Measurements from ENCODE around the gene ARG2. TPM values are rescaled to one million over a fixed set of nuclear protein-coding genes. Genes with fewer than 3 reads are reported as not detected.

Gene ARG2
- total RNA-seq, 1 experiment from 2014 or later, result 17.6 TPM

DNA sequence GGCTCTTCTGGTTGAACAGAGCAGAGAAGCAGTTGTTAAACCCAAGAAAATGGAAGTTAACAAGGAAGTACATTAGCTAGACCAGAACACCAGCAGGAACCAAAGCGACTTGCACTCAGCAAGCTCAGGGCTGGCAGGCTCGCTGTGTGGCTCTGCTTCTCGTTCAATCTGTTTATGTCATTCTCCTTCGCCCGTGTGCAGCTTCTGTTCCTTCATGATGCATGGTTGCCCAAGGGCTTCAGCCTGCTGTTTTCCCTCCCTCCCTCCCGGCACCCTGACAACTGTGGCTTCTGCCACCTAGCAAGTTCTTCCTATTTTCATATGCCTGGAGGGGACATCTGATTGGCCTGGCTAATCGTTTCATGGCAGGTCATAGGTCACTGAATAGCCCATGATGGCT lies 44.9 kb upstream of the ARG2 start:
- Mint-ChIP-seq H3K27me3 (ENCODE audit: insufficient read depth, unreplicated experiment) (no peaks in the 10 kb centered on the region), H3K9me3 (ENCODE audit: unreplicated experiment) (no peaks in the 10 kb centered on the region), H3K4me1 (ENCODE audit: insufficient read depth, unreplicated experiment) (peaks cover 5% of the 10 kb centered on the region), H3K36me3 (ENCODE audit: insufficient read depth, unreplicated experiment) (no peaks in the 10 kb centered on the region), H3K27ac (ENCODE audit: low read depth, unreplicated experiment) (no peak overlapping the region), H3K4me3 (ENCODE audit: unreplicated experiment) (no peak overlapping the region)
- TF ChIP-seq, protein P1, sequence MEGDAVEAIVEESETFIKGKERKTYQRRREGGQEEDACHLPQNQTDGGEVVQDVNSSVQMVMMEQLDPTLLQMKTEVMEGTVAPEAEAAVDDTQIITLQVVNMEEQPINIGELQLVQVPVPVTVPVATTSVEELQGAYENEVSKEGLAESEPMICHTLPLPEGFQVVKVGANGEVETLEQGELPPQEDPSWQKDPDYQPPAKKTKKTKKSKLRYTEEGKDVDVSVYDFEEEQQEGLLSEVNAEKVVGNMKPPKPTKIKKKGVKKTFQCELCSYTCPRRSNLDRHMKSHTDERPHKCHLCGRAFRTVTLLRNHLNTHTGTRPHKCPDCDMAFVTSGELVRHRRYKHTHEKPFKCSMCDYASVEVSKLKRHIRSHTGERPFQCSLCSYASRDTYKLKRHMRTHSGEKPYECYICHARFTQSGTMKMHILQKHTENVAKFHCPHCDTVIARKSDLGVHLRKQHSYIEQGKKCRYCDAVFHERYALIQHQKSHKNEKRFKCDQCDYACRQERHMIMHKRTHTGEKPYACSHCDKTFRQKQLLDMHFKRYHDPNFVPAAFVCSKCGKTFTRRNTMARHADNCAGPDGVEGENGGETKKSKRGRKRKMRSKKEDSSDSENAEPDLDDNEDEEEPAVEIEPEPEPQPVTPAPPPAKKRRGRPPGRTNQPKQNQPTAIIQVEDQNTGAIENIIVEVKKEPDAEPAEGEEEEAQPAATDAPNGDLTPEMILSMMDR (IDR thresholded peaks at IDR 0.05; ENCODE audit: unreplicated experiment), result no peak
- BruUV-seq (replicated peaks), result no TSS peak
- ChIA-PET POLR2A (no interaction called here), CTCF (interaction anchor here (1.0 to 12.0 kb wide), 3 partner anchors 49 to 147 kb away, joined by 5 to 221 read pairs (median 6); no protein-coding TSS in a partner anchor)
- intact Hi-C loops (cut with micrococcal nuclease), result loop anchor here (5.0 kb wide), 1 partner anchor 128 kb away; no protein-coding TSS in a partner anchor
- no peak for DNase-seq (ENCODE audit: unreplicated experiment)

DNA sequence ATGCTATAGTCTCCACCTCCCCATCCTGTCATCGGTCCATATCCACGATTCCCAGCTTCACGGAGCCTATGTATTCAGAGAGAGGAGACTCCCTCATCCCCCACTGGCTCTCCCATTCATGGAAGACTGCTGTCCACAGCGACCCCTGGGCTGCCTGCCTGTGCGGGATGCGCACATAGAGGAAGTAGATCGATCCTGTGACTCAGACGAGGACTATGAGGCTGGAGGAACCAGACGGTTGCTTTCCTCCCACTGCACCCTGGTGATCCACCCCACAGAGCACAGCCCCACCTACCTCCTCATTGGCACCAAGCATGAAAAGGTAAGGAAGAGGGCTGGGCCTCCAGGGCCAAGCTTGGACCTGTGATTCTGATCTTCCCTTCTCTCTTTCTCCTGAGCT lies 44.0 kb upstream of the ARG2 start:
- intact Hi-C loops (cut with micrococcal nuclease), result no loop called here
- CTCF ChIA-PET, result interaction anchor here (1.7 to 12.0 kb wide), 2 partner anchors 49 to 148 kb away, joined by 13 to 221 read pairs; no protein-coding TSS in a partner anchor
- peaks cover 5% of the 10 kb centered on the region for H3K4me1 Mint-ChIP-seq (ENCODE audit: insufficient read depth, unreplicated experiment)

DNA sequence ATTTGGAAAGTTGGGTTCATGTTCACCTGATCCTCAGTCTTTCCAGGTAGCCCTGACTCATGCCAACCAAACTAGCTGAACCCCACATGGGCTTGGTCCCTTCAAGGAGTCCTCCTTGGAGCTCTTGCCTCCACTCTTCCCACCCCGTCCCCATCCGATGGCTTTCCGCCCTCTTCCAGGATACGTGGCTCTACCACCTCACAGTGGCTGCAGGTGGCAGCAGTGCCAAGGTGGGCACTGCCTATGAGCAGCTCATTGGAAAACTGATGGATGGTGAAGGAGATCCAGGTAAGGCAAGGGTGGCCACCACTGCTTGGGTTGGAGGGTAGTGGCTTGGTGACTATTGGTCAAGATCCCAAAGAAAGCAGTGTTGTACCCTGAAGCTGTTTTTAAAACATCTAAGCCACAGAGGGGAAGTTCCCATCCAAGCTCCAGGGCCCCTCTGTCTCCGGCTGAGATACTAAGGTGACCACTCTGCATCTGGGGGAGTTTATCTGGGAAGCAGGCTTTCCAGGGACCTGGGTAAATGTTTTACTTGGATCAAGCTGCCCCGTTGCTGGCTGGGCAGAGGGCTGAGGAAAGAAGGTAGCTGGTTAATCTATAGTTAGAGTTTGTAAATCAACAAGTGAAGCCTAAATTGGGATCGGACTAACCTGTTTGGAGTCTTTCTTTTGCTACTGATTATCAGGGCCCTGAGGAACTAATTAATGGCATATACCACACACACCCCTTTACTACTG lies 43.3 kb upstream of the ARG2 start:
- TF ChIP-seq, protein P1 (IDR thresholded peaks at IDR 0.05; ENCODE audit: unreplicated experiment), result no peak
- peaks cover under 1% of the 10 kb centered on the region for H3K4me1 Mint-ChIP-seq (ENCODE audit: insufficient read depth, unreplicated experiment)
- no TSS peak for BruUV-seq (replicated peaks)
- H3K9me3 Mint-ChIP-seq (ENCODE audit: unreplicated experiment), result no peaks in the 10 kb centered on the region
- intact Hi-C loops (cut with micrococcal nuclease), result no loop called here
- H3K4me3 Mint-ChIP-seq (ENCODE audit: unreplicated experiment), result no peak overlapping the region
- CTCF ChIA-PET, result interaction anchor here (0.6 to 12.0 kb wide), 3 partner anchors 50 to 176 kb away, joined by 3 to 221 read pairs (median 13); no protein-coding TSS in a partner anchor
- no peaks in the 10 kb centered on the region for H3K27me3 Mint-ChIP-seq (ENCODE audit: insufficient read depth, unreplicated experiment)
- POLR2A ChIA-PET, result no interaction called here
- H3K36me3 Mint-ChIP-seq (ENCODE audit: insufficient read depth, unreplicated experiment), result no peaks in the 10 kb centered on the region
- no peak for DNase-seq (ENCODE audit: unreplicated experiment)
- H3K27ac Mint-ChIP-seq (ENCODE audit: low read depth, unreplicated experiment), result no peak overlapping the region

More for the DNA sequence above, 44.0 kb upstream of the ARG2 start:
- no peak for DNase-seq (ENCODE audit: unreplicated experiment)
- POLR2A ChIA-PET, result interaction anchor here (0.5 kb wide), 1 partner anchor 169 kb away, joined by 3 read pairs; no protein-coding TSS in a partner anchor
- BruUV-seq (replicated peaks), result no TSS peak
- no peaks in the 10 kb centered on the region for H3K9me3 Mint-ChIP-seq (ENCODE audit: unreplicated experiment)
- H3K4me3 Mint-ChIP-seq (ENCODE audit: unreplicated experiment), result no peak overlapping the region
- H3K27ac Mint-ChIP-seq (ENCODE audit: low read depth, unreplicated experiment), result no peak overlapping the region
- no peaks in the 10 kb centered on the region for H3K27me3 Mint-ChIP-seq (ENCODE audit: insufficient read depth, unreplicated experiment)
- TF ChIP-seq, protein P1 (IDR thresholded peaks at IDR 0.05; ENCODE audit: unreplicated experiment), result no peak
- H3K36me3 Mint-ChIP-seq (ENCODE audit: insufficient read depth, unreplicated experiment), result no peaks in the 10 kb centered on the region

DNA sequence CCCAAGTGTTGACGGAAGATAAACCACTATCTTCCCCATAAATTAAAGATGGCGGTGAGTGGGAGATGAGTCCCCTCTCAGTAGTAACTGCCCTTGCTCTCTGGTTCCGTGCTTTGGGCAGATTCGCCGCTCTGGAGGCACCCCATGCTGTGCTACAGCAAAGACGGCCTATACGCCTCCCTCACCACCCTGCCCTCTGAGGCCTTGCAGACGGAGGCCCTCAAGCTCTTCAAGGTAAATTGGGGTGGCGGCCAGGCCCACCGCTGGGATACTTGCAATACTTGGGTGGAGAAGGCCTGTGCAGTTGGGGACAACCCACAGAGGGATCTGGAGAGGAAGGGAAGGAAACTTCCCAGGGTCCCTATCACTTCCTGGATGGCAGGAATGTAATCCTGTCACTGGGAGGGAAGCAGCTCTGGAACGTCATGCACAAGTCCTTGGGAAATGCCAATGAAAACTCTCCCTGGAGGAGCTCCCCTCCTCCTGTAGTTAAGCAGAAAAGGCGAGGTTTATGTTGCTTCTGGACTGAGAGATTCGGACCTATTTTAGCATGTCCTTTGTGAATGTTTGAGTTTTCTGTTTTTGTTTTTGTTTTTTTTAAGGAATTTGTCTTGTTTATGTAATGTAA lies 42.4 kb upstream of the ARG2 start:
- TF ChIP-seq, protein P1 (IDR thresholded peaks at IDR 0.05; ENCODE audit: unreplicated experiment), result no peak
- H3K9me3 Mint-ChIP-seq (ENCODE audit: unreplicated experiment), result no peaks in the 10 kb centered on the region
- BruUV-seq (replicated peaks), result no TSS peak
- ChIA-PET POLR2A (interaction anchor here (0.6 kb wide), 1 partner anchor 12 kb away, joined by 3 read pairs; no protein-coding TSS in a partner anchor), CTCF (interaction anchor here (0.8 to 12.0 kb wide), 6 partner anchors 9 to 150 kb away, joined by 3 to 221 read pairs (median 10); no protein-coding TSS in a partner anchor)
- intact Hi-C loops (cut with micrococcal nuclease), result no loop called here
- no peak overlapping the region for H3K4me3 Mint-ChIP-seq (ENCODE audit: unreplicated experiment)
- H3K27me3 Mint-ChIP-seq (ENCODE audit: insufficient read depth, unreplicated experiment), result no peaks in the 10 kb centered on the region
- no peak for DNase-seq (ENCODE audit: unreplicated experiment)
- H3K36me3 Mint-ChIP-seq (ENCODE audit: insufficient read depth, unreplicated experiment), result no peaks in the 10 kb centered on the region
- H3K27ac Mint-ChIP-seq (ENCODE audit: low read depth, unreplicated experiment), result no peak overlapping the region
- no peaks in the 10 kb centered on the region for H3K4me1 Mint-ChIP-seq (ENCODE audit: insufficient read depth, unreplicated experiment)

Measured in MCF 10A (cell line).